GM19328 (cell line): Measurements from ENCODE around the gene LRRC71.
"Not testable (repeated sequence)": the region's sequence is repeated elsewhere in the genome, so short reads cannot be mapped to it uniquely, and the experiment has no call there.

Source experiments
- ATAC-seq: cut with Tn5 transposase; IDR thresholded peaks from one replicate; pipeline ENCODE4 v1.9.1; 2021; ENCODE audit warnings: mild to moderate bottlenecking, moderate library complexity; ENCODE audit not compliant: unreplicated experiment

Gene LRRC71

GRCh38 chr1:156926695-156927094, 6.3 kb downstream of the LRRC71 start:
- not testable (repeated sequence) for ATAC-seq

DNA sequence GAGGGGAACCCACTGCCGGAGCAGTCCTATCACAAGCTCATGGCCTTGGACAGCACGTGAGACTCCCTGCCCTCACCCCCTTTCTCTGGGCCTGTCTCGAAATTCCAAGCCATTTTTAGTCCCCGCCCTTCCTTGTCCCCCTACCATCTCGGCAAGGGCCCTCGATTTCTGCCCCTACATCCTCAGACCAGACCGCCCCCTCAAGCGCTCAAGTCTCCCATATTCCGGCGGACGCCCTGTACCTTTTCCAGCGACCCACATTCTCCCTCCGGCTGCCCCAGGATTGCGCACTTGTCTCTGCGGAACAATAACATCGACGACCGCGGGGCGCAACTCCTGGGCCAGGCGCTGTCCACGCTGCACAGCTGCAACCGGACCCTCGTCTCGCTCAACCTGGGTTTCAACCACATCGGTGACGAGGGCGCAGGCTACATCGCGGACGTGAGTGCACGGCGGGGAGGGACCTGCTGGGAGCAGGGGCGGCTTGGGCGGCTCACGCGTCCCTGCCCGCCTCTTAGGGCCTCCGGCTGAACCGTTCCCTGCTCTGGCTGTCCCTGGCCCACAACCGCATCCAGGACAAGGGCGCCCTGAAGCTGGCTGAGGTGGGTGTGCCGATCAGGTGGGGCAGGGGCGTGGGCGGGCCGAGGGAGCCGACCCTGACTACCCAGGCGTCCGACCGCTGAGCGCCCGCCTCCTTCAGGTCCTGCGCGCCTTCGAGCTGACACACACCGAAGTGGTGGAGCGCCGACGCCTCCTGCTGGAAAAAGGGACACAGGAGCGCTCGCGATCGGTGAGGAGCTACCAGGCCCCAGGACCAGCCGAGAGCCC, 7.0 kb downstream of the LRRC71 start:
- no peak for ATAC-seq

DNA sequence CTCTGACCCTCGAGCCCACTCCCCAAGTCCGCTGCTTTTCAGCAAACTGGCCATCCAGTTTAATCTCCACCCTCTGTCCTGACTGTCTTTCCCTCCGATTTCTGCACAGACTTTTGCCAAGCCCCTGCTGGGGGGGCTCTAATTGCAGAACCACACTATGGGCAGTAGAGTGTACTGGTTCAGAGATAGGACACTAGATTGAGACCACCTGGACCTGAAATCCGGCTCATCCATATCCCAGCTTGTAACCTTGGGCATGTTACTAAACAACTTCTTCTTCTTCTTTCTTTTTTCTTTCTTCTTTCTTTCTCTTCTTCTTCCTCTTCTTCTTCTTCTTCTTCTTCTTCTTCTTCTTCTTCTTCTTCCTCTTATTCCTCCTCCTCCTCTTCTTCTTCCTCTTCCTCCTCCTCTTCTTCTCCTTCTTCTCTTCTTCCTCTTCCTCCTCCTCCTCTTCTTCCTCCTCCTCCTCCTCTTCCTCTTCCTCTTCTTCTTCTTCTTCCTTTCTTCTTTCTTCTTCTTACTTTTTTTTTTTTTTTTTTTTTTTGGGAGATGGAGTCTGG, 7.7 kb downstream of the LRRC71 start:
- ATAC-seq, result no peak

DNA sequence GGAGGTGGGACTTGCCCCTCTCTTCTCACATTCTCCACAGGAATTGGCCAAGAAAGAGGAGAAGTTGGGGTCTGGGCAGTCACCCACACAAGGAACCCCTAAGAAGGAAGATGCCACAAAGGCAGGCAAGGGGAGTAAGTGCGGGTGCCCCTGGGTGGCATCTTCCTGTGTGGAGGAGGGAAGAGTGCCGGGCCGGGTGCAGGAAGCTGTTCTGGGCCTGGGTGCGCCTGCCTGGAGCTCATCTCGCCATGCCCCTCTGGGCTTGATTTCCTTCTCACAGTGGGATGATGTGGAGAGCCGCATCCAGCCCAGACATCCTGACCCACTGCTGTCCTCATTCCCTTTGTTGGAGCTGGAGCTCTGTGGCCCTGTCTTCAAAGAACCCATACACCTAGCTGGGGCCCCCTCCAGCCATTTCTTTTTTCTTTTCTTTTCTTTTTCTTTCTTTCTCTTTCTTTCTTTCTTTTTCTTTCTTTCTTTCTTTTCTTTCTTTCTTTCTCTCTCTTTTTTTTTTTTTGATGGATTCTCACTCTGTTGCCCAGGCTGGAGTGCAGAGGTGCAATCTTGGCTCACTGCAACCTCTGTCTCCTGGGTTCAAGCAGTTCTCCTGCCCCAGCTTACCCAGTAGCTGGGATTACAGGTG, 9.3 kb downstream of the LRRC71 start:
- no peak for ATAC-seq

GRCh38 chr1:156930483-156930882, 10.1 kb downstream of the LRRC71 start:
- no peak for ATAC-seq

DNA sequence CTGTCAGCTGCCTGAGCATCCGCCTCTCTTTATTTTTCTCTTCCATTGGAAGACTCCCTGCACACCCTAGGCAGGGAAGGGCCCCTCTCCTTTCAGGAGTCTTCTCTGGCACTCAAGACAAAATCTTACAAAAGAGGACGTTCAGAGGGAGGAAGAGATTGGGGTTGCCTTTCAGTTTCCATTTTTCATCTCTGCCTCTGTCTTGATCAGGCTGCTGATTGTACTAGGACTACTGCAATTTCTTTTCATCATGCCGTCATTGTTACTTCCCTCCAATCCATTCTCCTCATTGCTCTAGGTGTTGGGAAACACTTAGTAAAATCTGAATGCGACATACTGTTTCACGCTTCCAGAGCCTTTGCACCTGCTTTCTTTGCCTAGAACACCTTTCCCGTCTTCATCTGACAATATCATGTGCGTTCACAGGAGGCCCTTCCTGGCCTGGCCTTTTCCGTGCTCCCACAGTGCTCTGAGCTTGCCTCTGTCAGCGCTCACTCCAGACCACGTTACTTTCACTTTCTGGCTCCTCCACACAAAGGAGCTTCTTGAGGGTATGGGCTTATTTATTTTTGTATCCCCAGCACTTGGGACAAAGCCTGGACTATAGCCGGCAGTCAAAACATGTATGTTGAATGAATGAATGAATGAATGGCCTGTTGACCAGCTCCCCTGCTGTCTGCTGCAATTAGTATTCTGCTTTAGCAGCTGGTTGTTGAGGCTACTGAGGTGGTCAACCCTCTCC, 10.9 kb downstream of the LRRC71 start:
- ATAC-seq, result no peak

DNA sequence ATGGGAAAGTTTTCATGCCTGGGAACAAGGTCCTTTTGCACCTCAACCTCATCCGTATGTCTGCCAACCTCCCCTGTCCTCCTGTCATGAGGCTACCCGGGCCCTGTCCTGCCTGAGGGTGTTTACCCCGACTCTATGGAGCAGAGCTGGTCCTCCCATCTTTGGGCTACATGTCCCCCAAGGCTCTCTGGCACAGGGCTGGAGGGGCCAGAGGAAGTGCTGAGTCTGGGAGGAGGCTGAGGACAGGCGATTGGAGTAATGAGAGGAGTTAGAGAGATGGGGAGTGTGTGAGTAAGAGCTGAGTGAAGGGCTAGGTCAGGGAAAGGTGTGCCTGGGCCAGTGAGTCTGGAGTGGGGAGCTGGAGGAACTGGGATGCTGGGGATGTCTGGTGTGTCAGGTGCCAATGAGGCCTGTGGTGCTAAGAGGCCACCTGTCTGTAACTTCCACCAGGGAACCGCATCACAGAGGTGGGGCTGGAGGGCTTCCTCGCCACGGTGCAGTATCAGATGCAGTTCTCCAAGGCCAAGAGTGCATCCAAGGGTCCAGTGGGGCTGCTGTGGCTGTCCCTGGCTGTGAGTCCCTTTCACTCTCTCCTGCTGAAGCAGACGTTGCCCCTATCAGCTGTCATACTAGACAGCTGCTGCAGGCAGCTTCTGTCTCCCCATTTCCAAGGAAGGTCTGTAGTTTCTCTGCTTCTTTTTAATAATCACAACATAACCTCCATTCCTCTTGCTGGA, 11.7 kb downstream of the LRRC71 start:
- no peak for ATAC-seq

- ATAC-seq, result no peak
These were observed 12.7 kb downstream of the LRRC71 start for GRCh38 chr1:156933136-156933535.

GRCh38 chr1:156935505-156936128, 15.2 kb downstream of the LRRC71 start:
- ATAC-seq, result no peak

- no peak for ATAC-seq
These were observed 15.8 kb downstream of the LRRC71 start for GRCh38 chr1:156936191-156936590.

DNA sequence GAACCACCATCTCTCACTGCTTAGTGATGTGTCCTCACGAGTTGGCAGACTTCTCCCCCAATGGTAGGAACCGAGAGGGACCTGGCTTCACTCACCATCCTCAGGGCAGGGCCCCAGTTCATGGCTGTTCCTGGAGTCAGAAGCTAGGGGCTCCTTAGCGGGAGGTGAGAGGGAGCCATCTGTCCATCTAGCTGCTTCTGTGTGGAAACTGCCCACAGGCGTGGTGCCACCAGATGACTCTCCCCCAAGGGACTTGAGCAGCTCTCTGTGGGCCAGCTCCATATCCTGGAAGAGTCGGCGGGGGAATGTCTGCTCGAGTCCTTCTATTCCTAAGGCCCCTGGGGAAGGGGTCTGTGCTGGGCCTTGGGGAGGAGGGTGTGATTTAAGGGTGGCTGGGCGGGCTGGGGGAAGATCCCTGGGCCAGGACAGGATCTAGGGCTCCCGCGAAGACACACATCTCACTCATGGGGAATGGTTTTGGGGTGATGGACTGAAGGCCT, 16.3 kb downstream of the LRRC71 start:
- ATAC-seq, result no peak

DNA sequence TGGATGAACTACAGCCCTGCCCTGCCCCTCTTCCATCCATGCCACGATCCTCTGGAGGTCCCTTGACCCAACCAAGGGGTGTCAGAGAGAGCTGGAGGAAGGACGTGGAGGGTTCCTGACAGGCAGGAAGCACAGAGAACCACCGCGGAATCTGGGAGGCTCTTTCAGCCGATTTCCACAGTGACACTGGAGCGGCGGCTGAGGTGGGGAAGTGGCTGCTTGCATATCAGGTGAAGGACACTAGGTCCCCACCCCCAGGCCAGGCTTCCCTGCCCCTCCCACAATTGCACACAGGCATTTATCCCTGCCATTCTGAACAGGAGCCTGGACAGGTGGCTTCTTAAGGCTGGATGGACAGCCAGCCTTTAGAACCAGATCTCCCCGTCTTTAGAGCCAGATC, 17.5 kb downstream of the LRRC71 start:
- ATAC-seq, result no peak

DNA sequence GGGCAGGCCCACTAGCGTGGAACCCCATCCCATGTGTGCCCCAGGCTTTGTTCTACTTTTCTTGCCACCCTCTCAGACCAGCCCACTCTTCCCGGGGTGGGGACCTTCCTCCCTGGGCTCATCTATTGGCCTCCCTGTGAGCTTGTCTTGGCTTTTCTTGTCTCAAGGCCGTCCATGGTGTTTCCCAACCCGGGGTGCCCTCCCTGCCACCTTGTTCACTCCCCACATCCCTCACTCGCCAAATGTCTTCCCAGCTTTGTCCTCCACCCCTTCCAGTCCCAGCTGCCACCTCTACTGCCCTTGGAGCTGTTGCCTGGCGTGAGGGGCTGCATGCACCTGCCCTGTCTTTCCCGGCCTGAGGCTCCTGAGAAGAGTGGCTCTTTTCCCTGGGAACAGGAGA, 18.4 kb downstream of the LRRC71 start:
- ATAC-seq, result no peak

DNA sequence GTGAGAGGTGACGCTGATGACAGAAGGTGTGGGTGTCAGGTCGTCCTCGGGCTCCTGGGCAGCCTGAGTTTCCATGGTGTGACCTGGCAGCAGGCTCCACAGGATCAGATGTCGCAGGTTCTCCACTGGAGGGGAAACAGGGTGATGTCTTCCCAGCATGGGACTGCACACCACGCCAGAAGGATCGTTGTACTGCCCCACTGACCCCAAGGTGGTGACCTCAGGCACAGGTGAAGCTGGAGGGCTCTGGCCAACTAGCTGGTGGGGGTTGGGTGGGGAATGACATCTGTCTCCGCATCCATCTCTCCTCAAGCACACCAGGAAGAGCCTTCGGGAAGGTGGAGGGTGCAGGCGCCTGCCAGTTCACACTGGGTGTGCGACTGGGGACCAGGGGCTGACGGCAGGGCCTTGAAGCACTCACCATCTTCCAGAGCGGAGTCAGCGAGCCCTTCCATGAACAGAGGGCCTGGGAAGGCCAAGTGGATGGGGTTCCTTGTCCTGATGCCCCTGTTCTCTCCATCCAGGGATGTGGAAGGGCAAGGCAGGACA, 19.4 kb downstream of the LRRC71 start:
- ATAC-seq, result no peak

- no peak for ATAC-seq
These were observed 21.2 kb downstream of the LRRC71 start for GRCh38 chr1:156941675-156942074.

- no peak for ATAC-seq
These were observed 21.7 kb downstream of the LRRC71 start for GRCh38 chr1:156942176-156942575.

- no peak for ATAC-seq
These were observed 22.1 kb downstream of the LRRC71 start for GRCh38 chr1:156942576-156942975.

- ATAC-seq, result no peak
These were observed 23.3 kb downstream of the LRRC71 start for GRCh38 chr1:156943756-156944155.

GRCh38 chr1:156944268-156944667, 23.8 kb downstream of the LRRC71 start:
- no peak for ATAC-seq

DNA sequence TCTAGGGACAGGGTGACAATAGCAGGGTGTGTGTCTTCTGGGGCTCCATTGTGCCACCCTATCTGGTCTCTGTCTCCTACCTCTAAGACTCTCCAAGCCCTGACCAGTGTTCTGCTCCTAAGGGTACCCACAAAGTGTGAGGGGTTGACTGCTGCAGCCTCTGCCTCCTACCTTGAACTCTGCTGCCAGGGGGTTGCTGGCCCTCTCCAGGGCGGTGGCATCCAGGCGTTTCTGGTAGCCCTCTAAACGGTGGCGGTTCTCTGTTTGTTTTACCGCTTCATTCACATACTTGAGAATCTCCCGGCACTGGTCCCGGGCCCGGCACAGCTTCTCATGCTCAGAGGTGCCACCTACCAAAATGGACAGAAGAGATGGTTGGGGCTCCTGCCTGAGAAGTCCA, 24.4 kb downstream of the LRRC71 start:
- ATAC-seq, result no peak
